ENCODE data around the gene TOR4A. TPM values are rescaled to one million over a fixed set of nuclear protein-coding genes. Genes with fewer than 3 reads are reported as not detected.
"Not testable (repeated sequence)": the region's sequence is repeated elsewhere in the genome, so short reads cannot be mapped to it uniquely, and the experiment has no call there.

Gene TOR4A
- total RNA-seq, 2 donors from 2014 or later: 4.9 to 11.5 TPM

DNA sequence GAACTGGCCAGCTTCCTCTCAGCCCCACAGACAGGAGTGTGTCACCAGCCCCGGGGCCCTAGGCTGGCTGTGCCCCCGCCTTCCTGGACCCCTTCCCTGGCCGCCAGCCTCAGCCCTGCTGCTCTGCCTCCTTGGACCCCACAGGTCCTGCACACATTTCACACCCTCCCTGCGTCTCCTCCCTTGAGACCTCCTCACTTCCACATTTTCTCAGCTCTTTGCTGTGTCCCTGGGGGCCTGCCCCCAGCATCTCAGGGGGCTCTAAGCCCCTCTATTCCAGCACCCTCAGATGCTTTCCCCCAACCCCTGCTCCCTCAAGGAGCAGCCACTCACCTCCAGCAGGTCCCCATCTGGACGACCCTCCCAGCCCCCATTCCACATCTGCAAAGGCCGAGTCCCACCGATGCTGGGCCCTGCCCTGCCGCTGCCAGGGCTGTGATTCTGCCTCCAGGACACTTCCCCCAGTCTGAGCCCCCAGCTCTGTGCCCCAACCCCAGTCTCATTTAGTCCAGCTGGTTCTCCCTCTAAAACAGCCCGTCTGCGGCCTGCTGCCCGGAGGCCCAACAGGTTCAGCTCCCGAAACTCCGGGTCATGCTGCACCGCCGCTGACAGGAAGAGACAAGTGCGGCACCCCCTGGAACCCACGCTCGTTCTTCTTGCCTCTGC is 42.6 kb upstream of the TOR4A start:
- no peak for ATAC-seq (replicated peaks)
- Mint-ChIP-seq H3K4me1 (no peaks in the 10 kb centered on the region), H3K27ac (no peak overlapping the region), H3K36me3 (ENCODE audit: low read depth) (no peaks in the 10 kb centered on the region), H3K9me3 (no peaks in the 10 kb centered on the region), H3K27me3 (peaks cover 4% of the 10 kb centered on the region), H3K4me3 (no peak overlapping the region)

DNA sequence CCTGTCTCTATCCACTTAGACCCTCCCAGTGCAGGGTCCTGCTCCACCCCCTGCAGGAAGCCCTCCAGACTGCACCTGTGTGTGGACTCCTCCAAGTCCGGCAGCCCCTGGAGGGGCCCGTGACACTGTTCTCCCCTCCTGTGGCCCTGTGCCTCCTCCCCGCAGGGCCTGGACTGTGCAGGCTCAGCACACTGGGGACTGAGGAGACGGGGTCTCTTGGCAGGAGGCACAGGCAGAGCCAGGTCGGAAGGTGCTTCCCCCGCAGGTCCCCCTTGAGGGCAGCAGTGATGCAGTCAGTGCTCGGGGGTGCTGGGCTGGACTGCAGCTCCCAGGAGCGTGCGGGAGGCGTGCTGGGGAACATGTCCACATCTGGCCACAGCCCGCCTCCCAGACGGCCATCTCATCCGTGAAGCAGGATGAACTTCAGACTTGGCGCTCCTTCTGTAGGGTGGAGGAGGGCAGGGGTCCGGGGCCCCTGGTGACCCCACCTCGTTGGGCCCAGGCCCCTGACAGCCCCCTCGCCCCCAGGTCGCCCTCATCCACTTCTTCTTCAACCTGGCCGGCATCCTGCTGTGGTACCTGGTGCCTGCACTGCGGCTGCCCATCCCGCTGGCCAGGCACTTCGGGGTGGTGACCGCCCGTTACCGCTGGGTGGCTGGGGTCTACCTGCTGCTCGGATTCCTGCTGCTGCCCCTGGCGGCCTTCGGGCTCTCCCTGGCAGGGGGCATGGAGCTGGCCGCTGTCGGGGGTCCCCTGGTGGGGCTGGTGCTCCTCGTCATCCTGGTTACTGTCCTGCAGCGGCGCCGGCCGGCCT is 41.9 kb upstream of the TOR4A start:
- Mint-ChIP-seq H3K4me3 (no peak overlapping the region), H3K36me3 (ENCODE audit: low read depth) (no peaks in the 10 kb centered on the region), H3K27me3 (peaks cover 4% of the 10 kb centered on the region), H3K9me3 (no peaks in the 10 kb centered on the region), H3K4me1 (no peaks in the 10 kb centered on the region), H3K27ac (no peak overlapping the region)
- no peak for ATAC-seq (replicated peaks)

GRCh38 chr9:137236238-137236935 is 41.1 kb upstream of the TOR4A start:
- peak; percentile 23 for ATAC-seq (replicated peaks)
- no peak overlapping the region for H3K27ac Mint-ChIP-seq
- no peaks in the 10 kb centered on the region for H3K9me3 Mint-ChIP-seq
- no peak overlapping the region for H3K4me3 Mint-ChIP-seq
- H3K4me1 Mint-ChIP-seq: peaks cover 5% of the 10 kb centered on the region
- H3K27me3 Mint-ChIP-seq: peaks cover 4% of the 10 kb centered on the region
- H3K36me3 Mint-ChIP-seq (ENCODE audit: low read depth): peaks cover 7% of the 10 kb centered on the region

GRCh38 chr9:137236936-137237421 is 40.5 kb upstream of the TOR4A start:
- peaks cover 9% of the 10 kb centered on the region for H3K36me3 Mint-ChIP-seq (ENCODE audit: low read depth)
- peaks cover 4% of the 10 kb centered on the region for H3K27me3 Mint-ChIP-seq
- no peaks in the 10 kb centered on the region for H3K9me3 Mint-ChIP-seq
- peaks cover 5% of the 10 kb centered on the region for H3K4me1 Mint-ChIP-seq
- no peak for ATAC-seq (replicated peaks)
- H3K4me3 Mint-ChIP-seq: no peak overlapping the region
- no peak overlapping the region for H3K27ac Mint-ChIP-seq

- H3K4me1 Mint-ChIP-seq: peaks cover 5% of the 10 kb centered on the region
- peaks cover 4% of the 10 kb centered on the region for H3K27me3 Mint-ChIP-seq
- H3K9me3 Mint-ChIP-seq: no peaks in the 10 kb centered on the region
- no peak overlapping the region for H3K27ac Mint-ChIP-seq
- ATAC-seq (replicated peaks): no peak
- peaks cover 20% of the 10 kb centered on the region for H3K36me3 Mint-ChIP-seq (ENCODE audit: low read depth)
- peak overlapping the region; percentile 71 for H3K4me3 Mint-ChIP-seq
These were observed 39.5 kb upstream of the TOR4A start for GRCh38 chr9:137237759-137238726.

DNA sequence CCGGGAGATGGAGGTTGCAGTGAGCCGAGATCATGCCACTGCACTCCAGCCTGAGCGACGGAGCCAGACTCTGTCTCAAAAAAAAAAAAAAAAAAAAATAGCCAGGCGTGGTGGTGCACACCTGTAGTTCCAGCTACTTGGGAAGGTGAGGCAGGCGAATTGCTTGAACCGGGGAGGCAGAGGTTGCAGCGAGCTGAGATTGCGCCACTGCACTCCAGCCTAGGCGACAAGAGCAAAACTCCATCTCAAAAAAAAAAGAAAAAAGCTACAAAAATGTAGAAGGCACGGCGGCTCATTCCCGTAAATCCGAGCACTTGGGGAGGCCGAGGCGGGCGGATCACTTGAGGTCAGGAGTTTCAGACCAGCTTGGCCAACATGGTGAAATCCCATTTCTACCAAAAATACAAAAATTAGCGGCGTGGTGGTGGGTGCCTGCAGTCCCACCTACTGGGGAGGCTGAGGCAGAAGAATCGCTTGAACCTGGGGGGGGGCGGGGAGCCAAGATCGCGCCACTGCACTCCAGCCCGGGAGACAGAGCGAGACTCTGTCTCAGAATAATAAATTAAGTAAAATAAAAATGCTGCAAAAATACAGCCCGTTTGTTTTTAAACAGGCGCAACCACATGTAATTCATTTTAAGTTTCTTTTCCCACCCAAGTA is 37.9 kb upstream of the TOR4A start:
- H3K36me3 Mint-ChIP-seq (ENCODE audit: low read depth): peaks cover 34% of the 10 kb centered on the region
- peak overlapping the region; percentile 71 for H3K4me3 Mint-ChIP-seq
- ATAC-seq (replicated peaks); H3K27ac Mint-ChIP-seq; H3K9me3 Mint-ChIP-seq; H3K4me1 Mint-ChIP-seq; H3K27me3 Mint-ChIP-seq: not testable (repeated sequence)

DNA sequence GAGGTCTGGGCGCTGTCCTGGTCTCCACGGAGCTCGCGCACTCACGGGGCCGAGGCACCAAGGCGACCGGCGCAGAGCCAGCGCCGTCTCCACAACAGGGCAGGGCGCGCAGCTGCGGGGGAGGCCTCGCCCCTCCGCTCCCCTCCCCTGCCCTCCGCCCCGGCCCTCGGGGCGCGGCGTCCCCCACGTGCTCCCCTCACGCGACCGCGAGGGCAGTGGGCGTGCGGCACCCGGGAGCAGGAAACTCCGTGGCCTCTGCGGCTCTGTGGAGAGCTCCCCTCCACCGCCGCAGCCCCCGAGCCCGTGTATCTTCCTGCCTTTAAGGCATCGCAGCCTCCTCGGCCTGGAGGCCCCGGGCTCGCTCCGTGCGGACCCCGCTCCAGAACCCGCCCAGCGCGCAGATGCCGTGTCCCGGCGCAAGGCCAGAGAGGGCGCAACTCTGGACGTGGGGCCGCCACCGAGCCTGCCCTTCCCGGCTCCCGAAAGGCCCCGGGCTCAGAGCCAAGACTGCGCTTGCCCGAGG is 37.1 kb upstream of the TOR4A start:
- peak; percentile 15 for ATAC-seq (replicated peaks)
- H3K4me3 Mint-ChIP-seq: peak overlapping the region; percentile 82
- H3K36me3 Mint-ChIP-seq (ENCODE audit: low read depth): peaks cover 34% of the 10 kb centered on the region
- H3K27me3 Mint-ChIP-seq: no peaks in the 10 kb centered on the region
- H3K27ac Mint-ChIP-seq: peak overlapping the region; percentile 96
- H3K4me1 Mint-ChIP-seq: peaks cover 5% of the 10 kb centered on the region
- no peaks in the 10 kb centered on the region for H3K9me3 Mint-ChIP-seq

DNA sequence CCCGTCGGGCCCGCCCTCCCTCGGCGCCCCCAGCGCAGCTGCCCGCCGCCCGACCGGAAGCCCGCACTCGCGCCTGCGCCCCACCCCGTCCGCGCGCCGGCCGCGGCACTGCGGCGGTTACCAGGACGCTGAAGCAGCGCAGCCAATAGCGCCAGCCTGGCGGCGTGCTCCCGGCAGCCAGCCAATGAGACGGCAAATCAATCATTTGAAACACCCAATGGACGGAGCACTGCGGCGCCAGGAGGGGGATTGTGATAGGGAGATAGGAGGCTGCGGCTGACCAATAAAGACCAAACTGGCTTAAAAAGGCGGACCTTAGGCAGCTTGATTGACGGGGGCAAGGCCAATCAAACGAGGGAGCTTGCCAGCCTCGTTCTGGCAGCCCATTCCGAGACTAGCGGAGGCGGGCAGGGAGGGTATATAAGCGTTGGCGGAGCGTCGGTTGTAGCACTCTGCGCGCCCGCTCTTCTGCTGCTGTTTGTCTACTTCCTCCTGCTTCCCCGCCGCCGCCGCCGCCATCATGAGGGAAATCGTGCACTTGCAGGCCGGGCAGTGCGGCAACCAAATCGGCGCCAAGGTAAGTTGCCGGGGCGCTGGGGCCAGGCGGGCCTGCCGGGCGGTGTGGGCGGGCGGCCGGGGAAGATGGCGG is 36.6 kb upstream of the TOR4A start, which contains the start of gene TUBB4B:
Gene TUBB4B, plus strand, starts transcription at position 447 of the 649 bp plus-strand sequence. Its CDS starts 74 bp downstream, at position 521.
- Mint-ChIP-seq H3K27me3 (no peaks in the 10 kb centered on the region), H3K4me1 (peaks cover 5% of the 10 kb centered on the region), H3K4me3 (peak within 1 kb of the TSS; percentile 82), H3K36me3 (ENCODE audit: low read depth) (peaks cover 34% of the 10 kb centered on the region), H3K27ac (peak within 1 kb of the TSS; percentile 96), H3K9me3 (no peaks in the 10 kb centered on the region)
- ATAC-seq (replicated peaks): peak; percentile 87

DNA sequence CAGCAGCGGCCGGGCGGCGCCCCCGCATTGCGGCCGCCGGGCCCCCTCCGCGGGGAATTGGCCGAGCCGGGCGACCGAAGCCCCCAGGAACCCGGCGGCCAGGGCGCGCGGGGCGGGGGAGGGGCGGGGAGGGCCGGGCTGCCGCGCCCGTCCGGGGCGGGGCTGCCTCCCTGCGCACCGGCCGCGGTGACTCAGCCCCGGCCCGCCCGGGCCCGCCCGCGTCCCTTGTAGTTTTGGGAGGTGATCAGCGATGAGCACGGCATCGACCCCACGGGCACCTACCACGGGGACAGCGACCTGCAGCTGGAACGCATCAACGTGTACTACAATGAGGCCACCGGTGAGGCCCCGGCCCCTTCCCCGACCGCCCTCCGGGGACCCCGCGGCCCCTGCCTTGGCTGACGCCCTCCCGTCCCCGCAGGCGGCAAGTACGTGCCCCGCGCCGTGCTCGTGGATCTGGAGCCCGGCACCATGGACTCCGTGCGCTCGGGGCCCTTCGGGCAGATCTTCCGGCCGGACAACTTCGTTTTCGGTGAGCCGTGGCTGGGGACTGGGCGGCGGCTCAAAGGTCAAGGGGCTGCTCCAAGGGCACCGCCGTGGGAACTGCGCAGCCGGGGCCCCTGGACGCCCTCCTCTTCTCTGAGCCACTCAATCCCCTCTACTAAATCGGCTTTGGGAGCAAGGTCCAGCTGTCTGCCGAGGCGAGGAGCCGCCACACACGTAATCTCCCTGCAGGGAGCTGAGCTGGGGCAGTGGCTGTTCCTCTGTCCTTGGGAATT is 35.8 kb upstream of the TOR4A start:
- ATAC-seq (replicated peaks): peak; percentile 51
- peaks cover 5% of the 10 kb centered on the region for H3K4me1 Mint-ChIP-seq
- H3K36me3 Mint-ChIP-seq (ENCODE audit: low read depth): peaks cover 34% of the 10 kb centered on the region
- H3K27me3 Mint-ChIP-seq: no peaks in the 10 kb centered on the region
- H3K9me3 Mint-ChIP-seq: no peaks in the 10 kb centered on the region
- H3K4me3 Mint-ChIP-seq: peak overlapping the region; percentile 82
- peak overlapping the region; percentile 96 for H3K27ac Mint-ChIP-seq

GRCh38 chr9:137242269-137243203 is 35.0 kb upstream of the TOR4A start:
- no peak for ATAC-seq (replicated peaks)
- Mint-ChIP-seq H3K27ac (peak overlapping the region; percentile 46), H3K4me1 (peaks cover 5% of the 10 kb centered on the region), H3K27me3 (no peaks in the 10 kb centered on the region), H3K9me3 (no peaks in the 10 kb centered on the region), H3K36me3 (ENCODE audit: low read depth) (peaks cover 34% of the 10 kb centered on the region), H3K4me3 (peak overlapping the region; percentile 82)

GRCh38 chr9:137243266-137243625 is 34.3 kb upstream of the TOR4A start:
- ATAC-seq (replicated peaks); H3K27me3 Mint-ChIP-seq; H3K4me1 Mint-ChIP-seq; H3K27ac Mint-ChIP-seq; H3K9me3 Mint-ChIP-seq: not testable (repeated sequence)
- Mint-ChIP-seq H3K4me3 (peak overlapping the region; percentile 82), H3K36me3 (ENCODE audit: low read depth) (peaks cover 34% of the 10 kb centered on the region)

Data from activated T-helper 17 cell treated with anti-CD3 and anti-CD28 coated beads, Interleukin-2, amount 50 U/mL, for 72 hours (primary cell).